Measurements from ENCODE around the gene ANKRD37.

ANKRD37 gene

DNA sequence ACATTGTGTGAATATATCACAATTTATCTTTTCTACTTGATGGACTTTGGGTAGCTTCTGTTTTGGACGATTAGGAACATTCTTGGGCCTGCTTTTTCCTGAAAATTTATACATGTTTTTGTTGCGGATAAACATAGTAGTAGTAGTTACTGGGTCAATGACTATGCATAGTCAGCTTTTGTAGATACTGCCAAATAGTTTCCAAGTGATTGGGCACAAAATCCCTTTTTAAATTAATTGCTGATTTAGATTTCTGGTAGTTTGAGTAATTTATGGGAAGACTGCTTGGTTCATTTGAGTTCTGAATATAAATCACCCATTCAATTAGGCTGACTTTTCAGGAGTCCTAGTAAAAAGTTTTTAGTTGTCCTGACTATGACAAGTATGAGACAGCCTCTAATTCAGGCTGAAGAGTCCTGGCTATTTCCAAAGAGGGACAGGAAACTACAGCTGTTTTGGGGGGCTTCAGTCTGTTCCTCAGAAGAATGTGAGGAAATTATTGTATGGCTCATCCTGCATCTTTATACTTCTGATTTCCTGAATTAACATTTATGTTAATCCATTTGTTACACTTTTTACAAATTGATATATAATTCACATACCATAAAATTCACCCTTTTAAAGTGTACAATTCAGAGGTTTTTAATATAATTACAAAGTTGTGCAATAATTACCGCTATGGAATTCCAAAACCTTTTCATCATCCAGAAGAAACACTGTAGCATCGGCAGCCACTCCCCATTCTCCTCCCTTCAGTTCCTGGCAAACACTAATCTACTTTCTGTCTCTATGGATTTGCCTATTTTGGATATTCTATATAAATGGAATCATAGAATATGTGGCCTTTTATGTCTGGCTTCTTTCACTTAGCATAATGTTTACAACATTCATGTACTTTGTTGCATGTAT, 15.1 kb upstream of the ANKRD37 start:
- no peak for DNase-seq

DNA sequence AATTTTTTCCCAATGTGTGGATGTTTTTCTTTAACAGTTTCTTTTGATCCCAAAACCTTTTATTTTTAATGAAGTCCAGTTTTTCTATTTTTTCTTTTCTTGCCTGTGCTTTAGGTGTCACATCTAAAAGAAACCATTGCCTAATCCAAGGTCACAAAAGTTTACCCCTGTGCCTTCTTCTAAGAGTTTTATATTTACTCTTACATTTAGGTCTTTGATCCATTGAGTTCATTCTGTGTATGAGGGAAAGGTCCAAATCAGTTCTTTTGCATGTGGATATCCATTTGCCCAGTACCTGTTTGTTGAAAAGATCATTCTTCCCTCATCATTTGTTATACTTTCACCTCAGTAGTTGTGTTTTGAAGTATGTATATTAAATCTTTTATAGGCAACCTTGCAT, 13.9 kb upstream of the ANKRD37 start:
- no peak for DNase-seq

DNA sequence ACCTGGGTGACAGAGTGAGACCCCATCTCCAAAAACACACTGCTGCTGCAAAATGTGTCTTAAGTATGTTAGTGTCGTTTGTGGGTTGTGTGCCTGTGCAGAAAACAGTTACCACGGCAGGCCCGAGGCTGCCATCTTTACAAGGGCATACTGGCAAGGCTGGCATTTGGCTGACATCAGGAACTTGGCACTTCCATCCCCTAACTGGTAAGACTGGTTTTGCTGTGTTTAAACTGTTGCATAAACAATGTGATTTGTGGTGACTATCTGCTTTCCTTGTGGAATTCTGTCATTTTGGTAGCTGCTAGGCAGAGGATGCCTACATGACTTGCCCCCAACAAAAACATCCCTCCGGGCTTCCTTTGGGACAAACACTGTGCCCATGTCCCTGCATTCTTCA, 13.2 kb upstream of the ANKRD37 start:
- DNase-seq = no peak

DNA sequence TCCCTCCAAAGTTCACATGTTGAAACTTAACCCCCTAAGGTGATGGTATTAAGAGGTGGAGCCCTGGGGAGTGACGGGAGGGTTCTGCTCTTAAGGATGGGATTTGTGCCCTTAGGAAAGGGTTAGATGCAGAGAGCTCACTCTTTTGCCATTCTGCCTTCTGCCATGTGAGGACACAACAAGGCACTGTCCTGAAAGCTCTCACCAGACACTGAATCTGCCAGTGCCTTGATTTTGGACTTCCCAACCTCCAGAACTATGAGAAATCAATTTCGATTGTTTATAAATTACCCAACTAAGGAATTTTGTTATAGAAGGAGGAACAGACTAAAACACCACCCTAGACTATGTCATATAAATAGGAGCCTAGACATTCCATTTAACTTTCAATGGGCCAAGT, 12.6 kb upstream of the ANKRD37 start:
- DNase-seq = no peak

DNA sequence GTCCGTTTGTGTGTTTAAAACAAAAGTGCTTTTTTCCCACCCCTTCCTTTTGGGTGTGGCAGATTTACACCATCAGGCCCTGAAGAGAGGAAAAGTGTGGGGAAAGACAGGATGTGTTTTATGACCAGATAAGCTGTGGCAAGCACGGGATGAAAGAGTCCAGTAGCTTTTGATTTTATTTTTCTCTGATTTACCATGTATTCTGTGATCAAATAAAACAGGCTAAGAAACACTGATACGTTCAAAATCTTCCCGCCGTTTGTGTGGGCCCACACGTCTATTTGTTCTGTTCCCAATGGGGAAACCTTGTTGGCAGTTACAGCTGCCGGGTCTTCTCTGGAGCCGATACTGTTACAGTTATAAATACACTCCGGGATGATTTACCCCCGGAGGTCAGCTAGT, 11.7 kb upstream of the ANKRD37 start:
- no peak for DNase-seq

DNA sequence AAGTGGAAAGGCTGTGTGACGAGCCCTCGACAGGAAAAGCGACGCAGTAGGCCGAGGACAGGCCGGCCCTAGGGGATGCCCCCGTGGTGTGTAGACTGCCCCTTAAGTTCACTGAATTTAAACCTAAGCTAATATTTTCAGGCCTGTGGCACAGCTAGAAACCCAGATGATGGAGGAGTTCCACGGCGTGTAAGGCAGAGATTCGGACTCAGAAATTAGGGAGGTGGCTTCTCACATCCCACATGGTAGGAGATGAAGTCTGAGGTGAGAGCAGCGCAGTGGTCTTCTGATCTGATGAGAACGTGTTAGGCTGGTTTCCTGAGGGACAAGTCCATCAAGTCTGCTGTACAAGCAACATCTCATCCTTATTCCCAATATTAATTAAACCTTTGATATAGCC, 8.7 kb upstream of the ANKRD37 start:
- DNase-seq = no peak

DNA sequence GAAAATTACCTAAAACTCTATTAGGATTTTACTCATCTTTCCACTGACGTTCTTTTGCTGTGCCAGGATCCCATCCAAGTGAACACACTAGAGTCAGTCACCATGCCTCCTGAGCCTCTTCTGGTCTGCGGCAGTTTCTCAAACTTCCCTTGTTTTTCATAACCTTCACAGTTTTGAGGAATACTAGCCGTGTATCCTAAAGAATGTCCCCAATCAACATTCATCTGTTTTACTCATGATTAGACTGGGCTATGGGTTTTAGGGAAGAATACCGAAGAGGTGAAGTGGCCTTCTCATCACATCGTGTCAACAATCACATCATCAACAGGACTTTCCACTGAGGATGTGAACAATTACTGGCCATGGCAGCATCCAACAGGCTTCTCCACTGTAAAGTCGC, 5.7 kb upstream of the ANKRD37 start:
- no peak for DNase-seq

DNA sequence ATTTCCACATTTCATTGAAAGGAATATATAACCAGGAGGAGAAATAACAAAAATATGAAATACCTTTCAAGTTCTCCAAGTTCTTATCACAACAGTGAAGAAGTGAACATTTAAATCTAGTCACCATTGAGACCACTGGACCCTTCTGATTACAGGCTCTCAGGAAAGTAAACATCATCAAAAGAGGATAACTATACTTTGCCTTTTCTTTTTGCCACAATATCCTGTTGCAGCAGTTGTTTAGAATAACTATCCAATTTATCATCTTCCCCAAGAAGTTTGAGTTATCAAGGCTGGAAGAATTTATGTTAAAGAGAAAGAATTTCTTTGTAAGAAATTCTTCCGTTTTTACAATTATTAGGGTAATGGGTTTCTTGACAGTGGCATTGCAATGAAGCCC, 4.5 kb upstream of the ANKRD37 start:
- no peak for DNase-seq

DNA sequence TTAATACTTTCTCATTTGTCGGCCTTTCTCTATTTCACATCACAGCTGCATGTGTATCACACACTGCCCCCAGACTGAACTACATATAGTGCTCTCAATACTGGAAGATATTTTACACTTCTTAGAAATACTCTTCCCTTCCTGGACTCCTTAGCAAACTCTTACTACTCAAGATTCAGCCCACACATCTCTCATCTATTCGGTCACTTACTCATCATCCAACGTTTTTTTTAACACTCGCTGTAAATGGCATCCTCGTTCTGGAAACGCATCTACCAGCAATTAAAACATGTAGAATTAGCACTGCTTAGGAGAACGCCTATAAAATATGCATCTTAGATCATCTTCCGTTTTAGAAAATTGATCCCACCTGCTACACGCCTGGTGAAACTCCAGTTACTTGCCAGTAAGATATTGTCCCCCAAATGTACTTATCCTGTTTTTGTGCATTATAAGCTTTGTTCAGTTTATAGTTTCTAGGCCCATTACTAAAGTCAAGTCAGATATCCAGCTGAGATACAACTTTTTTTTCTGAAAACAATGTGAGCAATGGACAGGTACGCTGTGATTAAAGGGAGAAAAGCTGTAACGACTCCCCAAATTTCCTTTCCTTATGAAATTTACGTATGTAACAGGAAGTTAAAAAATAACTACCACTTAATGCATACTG, 1.9 kb upstream of the ANKRD37 start:
- no peak for DNase-seq

DNA sequence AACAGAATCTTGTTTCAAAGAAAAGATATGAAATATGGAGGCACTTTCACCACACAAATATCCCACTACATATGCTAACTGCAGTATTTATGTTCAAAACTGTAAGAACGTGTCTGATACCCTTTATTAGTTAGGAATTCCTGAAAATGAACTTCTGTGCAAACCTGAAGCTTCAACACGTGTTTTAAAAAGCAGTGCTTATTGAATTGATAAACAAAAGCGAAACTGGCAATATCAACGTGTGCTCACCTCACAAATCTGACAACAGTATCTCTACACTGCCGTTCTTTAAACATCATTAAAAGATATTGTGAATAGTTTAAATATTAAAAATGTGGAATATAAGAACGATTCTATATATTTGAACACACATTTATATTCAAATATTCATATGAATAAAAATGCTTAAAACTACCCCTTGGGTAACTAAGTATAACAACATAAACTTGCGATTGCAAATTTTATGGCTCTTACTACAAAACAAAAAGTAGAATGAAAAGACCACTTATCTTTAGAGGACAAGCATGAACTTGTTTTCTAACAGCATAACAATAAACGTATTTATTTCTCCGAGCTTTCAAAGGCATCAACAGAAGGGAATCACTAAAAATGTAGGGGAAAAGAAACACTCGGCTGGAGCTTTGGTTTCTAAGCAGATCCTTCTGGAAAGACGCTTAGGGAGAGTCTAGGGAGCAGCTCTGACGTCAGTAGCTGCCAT, 1.2 kb upstream of the ANKRD37 start, which contains the start of gene LRP2BP:
Gene LRP2BP (minus strand): TSS at position 687 of the 718 bp plus-strand sequence. CDS start 17,738 bp downstream, outside the sequence.
- no peak for DNase-seq

DNA sequence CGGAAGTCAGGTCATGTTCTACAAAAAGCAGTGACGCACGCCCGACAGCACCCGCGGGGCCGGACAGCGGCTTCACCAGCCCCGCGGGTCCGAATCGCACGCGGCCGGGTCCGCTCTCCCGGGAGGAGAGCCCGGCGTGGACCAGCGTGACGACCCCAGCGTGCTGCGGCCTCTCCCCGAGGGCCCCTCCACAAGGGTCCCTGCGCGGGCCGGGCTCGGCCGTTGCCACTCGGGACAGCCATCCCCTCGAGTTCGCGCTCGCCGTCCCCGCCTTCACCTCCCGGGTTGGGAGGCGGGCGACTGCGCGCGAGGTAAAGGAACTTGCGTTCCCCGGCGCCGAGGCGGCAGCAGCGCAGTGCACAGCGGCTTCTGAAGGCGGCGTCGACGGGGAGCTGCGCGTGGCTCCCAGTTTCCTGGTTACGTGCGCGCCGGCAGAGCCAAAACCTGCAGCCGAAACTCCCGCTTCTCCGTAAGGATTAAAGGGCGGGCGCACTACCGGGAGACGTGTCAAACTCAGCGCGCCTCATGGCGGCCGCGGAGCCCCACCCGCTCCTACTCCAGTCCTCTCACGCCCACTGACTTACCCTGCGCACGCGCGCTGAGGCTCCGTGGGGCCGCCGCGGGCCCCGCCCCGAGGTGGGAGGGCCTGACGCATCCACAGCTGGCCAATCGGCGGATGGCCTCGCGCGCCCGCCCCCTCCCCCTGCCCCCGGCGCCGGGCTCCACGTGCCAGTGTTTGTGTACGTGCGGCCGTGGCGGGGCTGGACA, 501 bp upstream of the ANKRD37 start:
- peak; percentile 93 for DNase-seq

DNA sequence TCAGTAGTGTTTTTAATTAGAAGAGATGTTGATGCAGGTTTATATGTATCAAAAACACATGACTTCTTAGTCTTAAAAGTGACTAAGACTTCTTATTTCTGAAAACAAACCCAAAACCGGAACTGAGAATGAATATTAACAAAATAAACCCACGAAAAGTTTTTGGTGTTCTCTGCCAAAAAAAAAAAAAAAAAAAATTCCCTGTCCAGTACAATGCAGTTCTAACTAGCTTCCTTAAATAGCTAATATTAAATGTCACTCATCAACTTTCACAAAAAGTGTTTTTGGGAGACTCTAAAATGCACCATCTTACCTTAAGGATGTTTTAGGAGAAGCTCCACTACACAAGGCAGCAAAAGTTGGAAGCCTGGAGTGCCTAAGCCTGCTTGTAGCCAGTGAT, 2.0 kb downstream of the ANKRD37 start:
- DNase-seq = no peak

DNA sequence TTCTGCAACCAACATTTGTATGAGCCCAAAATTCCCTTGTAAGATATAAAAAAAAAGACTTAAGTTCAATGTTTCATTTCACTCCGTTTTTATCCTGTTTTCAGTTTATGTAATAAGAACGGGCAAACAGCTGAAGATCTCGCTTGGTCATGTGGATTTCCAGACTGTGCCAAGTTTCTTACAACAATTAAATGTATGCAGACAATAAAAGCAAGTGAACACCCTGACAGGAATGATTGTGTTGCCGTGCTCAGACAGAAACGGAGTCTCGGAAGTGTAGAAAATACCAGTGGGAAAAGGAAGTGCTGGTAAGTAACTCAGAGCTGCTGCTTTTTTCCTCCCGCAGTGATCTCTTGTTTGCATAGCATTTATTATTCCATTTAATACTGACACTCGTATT, 2.8 kb downstream of the ANKRD37 start:
- no peak for DNase-seq

DNA sequence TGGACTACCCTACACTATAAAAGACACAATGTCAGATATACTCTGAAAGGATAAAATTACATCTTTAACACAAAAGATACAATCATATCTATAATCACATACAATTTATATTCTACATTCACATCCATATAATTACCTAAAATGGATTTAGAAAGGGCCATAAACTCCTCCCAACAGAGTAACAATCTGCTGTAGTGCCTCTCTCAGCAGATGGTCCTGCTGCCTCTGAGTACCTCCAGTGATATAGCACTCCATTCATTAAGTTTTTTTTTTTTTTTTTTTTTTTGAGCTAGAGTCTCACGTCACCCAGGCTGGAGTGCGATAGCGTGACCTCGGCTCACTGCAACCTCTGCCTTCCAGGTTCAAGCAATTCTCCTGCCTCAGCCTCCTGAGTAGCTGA, 7.4 kb downstream of the ANKRD37 start:
- DNase-seq = no peak

DNA sequence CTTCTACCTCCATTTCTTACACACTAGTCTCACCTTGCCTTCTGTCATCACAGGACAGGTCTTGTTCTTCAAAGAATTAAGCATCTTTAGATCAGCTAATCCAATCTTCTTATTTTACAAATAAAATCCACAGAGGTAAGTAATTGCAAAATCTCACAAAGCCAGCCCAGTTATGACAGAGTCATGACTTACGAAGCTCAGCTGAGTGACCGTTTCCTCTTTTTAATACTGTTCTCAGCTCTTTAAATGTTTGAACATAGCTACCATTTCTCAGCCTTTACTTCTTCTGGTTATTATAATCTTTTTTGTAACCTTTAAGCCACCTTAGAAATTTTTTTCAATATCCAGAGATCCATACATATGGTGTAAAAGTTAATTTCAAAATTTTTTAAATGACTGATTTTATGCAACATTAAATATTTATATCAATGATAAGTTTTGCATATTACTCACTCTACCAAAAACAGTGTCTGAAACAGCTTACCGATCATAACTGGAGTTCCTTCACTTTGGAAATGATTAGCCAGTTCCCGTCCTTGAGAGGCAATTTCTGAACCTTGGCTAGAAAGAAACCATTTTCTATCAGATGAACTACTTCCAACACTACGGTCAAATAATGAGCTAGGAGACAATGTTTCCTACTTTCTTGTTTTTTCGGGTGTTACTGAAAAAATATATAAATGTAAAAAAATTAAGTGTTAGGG, 8.8 kb downstream of the ANKRD37 start:
- DNase-seq = no peak

DNA sequence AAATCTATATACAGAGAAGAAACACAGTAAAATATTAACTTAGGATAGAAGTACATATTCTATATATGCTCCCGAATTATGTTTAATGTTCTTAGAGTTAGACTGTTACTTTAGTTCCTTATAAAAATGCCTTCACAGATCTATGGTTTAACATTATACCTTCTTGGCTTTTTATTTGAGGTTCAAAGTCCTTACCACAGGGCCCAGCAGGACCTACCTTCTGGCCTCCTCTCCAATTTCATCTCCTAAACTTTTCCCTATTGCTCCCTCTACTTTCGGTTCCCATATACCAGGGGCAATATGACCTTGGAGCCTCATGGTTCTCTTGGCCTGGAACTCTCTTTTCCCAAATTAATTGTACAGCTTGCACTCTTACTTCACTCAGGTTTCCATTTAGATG, 11.8 kb downstream of the ANKRD37 start:
- DNase-seq = no peak

DNA sequence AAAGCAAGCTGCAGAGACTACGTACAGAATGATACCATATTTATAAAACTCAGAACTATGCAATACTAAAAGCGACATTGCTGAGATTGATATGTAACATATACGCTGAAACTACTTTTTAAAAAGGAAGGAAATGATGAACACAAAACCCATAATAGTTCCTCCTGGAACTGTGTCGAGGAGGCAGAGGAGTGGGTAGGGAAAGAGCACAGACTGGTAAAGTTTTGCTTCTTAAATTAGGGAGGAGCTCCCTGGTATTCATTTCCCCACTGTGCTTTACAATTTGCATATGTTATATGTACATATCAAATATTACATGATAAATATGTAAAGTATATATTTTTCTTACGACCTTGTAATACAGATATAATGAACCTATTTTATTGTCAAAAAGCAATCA, 15.2 kb downstream of the ANKRD37 start:
- no peak for DNase-seq

DNA sequence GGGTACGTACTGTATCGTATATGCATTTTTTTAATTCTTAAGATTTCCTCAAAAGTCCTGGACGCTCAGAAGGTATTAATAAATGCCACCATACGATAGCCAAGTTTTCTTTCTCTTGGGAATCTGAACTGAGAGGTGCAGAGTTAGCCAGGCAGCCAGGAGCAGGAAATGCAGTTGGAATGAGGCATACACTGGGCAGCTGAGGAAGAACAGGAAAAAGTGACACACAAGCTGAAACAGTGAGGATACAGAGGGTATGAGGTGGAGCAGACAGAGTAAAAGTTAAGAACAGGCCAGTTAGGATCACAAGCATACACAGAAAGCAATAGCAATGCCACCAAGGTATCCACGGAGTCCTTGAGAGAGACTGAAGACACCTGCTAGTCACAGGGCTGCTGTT, 15.8 kb downstream of the ANKRD37 start:
- DNase-seq = no peak

DNA sequence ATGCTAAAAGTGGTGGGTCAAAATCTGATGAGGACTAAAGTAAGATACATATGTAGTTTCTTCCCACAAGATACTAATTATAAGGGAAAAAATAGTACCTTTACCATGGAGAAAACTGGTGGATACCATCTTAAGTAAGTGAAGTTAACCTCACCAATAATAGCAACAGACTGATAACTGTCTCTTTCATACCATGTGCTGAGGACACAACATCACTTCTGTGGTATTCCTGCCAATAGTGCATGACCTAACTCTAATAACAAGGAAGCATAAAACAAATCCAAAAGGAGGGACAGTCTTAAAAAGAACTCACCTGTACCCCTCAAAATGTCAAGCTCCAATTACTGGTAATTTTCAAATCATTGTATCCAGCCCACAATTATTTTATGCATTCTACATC, 20.3 kb downstream of the ANKRD37 start:
- DNase-seq = no peak

DNA sequence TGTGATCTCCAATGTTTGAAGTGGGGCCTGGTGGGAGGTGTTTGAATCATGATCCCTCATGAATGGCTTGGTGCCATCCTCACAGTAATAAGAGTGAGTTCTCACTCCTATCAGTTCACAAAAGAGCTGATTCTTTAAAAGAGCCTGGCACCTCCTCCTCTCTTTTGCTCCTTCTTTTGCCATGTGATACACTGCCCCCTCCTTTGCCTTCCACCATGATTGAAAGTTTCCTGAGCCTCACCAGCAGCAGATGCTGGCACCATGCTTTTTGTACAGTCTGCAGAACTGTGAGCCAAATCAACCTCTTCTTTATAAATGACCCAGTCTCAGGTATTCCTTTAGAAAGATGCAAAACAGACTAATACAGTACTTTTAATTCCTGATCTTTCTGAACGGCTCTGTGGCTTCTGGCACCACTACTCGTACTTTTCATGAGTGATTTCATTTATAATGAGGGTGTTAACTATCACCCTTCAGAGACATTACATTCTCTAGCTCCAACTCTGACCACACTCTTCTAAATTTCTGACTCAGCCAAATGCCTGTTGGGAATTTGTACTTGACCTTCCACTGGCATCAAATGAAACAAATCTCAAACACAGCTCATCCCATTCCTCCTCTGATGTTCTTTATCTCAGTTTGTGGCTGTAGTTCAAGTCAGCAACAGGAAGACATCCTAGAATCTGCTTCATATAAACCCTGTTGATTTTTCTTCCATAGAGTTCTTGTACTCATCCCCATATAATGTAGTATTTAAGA, 24.9 kb downstream of the ANKRD37 start:
- DNase-seq = no peak

DNA sequence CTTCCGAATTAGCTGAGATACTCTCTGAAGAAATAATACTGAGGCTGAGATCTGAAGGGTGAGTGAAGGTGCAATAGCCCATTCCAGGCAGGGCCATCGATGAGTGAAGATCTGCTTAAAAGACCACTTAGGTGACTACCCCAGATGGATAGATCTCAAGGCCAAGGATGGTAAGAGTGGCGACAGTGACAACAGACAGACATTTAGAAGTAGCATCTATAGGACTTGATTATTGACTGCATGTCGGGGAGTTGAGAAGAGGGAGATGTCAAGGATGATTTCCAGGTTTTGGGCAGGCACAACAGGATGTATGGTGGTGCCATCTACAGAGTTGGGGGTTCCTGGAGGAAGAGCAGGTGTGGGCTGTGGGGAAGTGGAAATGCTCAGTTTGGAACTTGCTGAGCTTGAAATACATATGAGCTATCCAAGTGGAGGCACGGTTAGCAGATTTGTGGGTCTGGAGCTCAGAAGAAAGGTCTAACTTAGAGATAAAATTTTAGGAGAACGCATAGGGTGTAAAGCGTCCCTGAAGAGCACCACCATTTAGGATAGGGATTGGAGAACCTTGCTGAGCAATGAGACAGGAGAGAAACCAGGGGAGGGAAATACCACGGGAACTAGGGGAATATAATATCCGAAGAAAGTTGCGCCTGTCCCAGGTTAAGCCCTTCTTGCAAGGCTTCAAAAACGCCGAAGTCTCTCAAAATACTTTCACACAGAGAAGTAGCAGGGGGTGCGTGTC, 28.4 kb downstream of the ANKRD37 start:
- peak; percentile 21 for DNase-seq
